ENCODE measurements around the gene ASTN1.

ASTN1 gene

DNA sequence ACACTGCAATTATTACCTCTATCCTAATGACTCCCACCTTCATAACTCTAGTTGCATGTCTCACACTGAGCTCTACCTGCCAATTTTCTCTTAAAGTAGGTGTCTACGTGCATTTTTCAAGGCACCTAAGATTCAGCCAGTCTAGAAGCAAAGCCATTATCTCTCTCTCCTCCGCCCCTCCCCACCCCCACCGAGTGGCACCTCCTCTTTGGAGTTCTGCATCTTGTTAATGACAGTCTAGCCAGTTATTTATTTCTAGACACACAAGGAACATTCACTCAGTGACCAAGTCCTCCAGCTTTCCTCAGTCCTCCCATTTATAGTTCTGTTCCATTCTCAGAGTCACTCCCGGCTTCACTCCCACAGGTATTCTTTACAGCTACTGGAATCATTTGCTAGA lies 47.6 kb downstream of the ASTN1 start:
- Histone ChIP-seq H2BK12ac (ENCODE audit: low read length in 2 of 2) (no peak overlapping the region), H2AFZ (ENCODE audit: low read depth, low read length) (no peak overlapping the region), H4K91ac (ENCODE audit: low read length) (no peak overlapping the region), H3K9me3 (ENCODE audit: control insufficient read depth, low read length) (no peaks in the 10 kb centered on the region), H3K36me3 (ENCODE audit: control insufficient read depth in 1 of 2, insufficient read depth in 2 of 2, low read depth in 1 of 2, low read length in 2 of 2) (no peaks in the 10 kb centered on the region), H2AK5ac (ENCODE audit: low read length, severe bottlenecking) (no peak overlapping the region), H2BK5ac (ENCODE audit: low read depth, low read length, poor library complexity, severe bottlenecking) (no peak overlapping the region), H4K8ac (ENCODE audit: low read length) (no peak overlapping the region), H3K27ac (ENCODE audit: low read length, poor library complexity, severe bottlenecking) (no peak overlapping the region), H3K9ac (ENCODE audit: low read length) (no peak overlapping the region), H3K4ac (ENCODE audit: low read depth in 1 of 2, low read length in 2 of 2) (no peak overlapping the region), H3K14ac (ENCODE audit: low read length in 2 of 2) (no peak overlapping the region), H3K18ac (ENCODE audit: low read depth in 1 of 2, low read length in 2 of 2) (no peak overlapping the region), H3K79me1 (replicated peaks; ENCODE audit: low read length, poor library complexity, severe bottlenecking) (no peaks in the 10 kb centered on the region), H2BK120ac (ENCODE audit: low read depth, low read length) (no peak overlapping the region), H3K23ac (ENCODE audit: low read length in 2 of 2) (no peak overlapping the region), H3K4me2 (ENCODE audit: low read length, poor library complexity, severe bottlenecking) (no peak overlapping the region), H3K4me1 (ENCODE audit: control insufficient read depth, insufficient read depth, low read depth, low read length) (no peaks in the 10 kb centered on the region), H3K27me3 (ENCODE audit: control insufficient read depth in 1 of 2, insufficient read depth in 1 of 2, low read length in 2 of 2) (peaks cover 15 to 37% of the 10 kb centered on the region in 2 experiments), H3K4me3 (ENCODE audit: insufficient read depth in 1 of 2, low read depth in 1 of 2, low read length in 2 of 2) (no peak overlapping the region), H2BK15ac (ENCODE audit: low read depth, poor library complexity, severe bottlenecking) (no peak overlapping the region)
- no peak for DNase-seq
- WGBS, result 81% methylated on average over 4 of the region's 4 CpGs

GRCh38 chr1:177106614-177107365 lies 57.7 kb downstream of the ASTN1 start:
- Histone ChIP-seq H4K91ac (ENCODE audit: low read length) (no peak overlapping the region), H3K4me2 (ENCODE audit: low read length, poor library complexity, severe bottlenecking) (no peak overlapping the region), H3K14ac (ENCODE audit: low read length in 2 of 2) (no peak overlapping the region), H3K4me3 (ENCODE audit: insufficient read depth in 1 of 2, low read depth in 1 of 2, low read length in 2 of 2) (no peak overlapping the region), H3K23ac (ENCODE audit: low read length in 2 of 2) (no peak overlapping the region), H2BK15ac (ENCODE audit: low read depth, poor library complexity, severe bottlenecking) (no peak overlapping the region), H3K18ac (ENCODE audit: low read depth in 1 of 2, low read length in 2 of 2) (no peak overlapping the region), H2AK5ac (ENCODE audit: low read length, severe bottlenecking) (no peak overlapping the region), H3K36me3 (ENCODE audit: control insufficient read depth in 1 of 2, insufficient read depth in 2 of 2, low read depth in 1 of 2, low read length in 2 of 2) (no peaks in the 10 kb centered on the region), H2BK12ac (ENCODE audit: low read length in 2 of 2) (no peak overlapping the region), H3K4ac (ENCODE audit: low read depth in 1 of 2, low read length in 2 of 2) (no peak overlapping the region), H3K27me3 (ENCODE audit: control insufficient read depth in 1 of 2, insufficient read depth in 1 of 2, low read length in 2 of 2) (peaks cover 9 to 10% of the 10 kb centered on the region in 2 experiments), H3K9ac (ENCODE audit: low read length) (no peak overlapping the region), H2BK120ac (ENCODE audit: low read depth, low read length) (no peak overlapping the region), H2AFZ (ENCODE audit: low read depth, low read length) (no peak overlapping the region), H3K27ac (ENCODE audit: low read length, poor library complexity, severe bottlenecking) (no peak overlapping the region), H2BK5ac (ENCODE audit: low read depth, low read length, poor library complexity, severe bottlenecking) (no peak overlapping the region), H3K4me1 (ENCODE audit: control insufficient read depth, insufficient read depth, low read depth, low read length) (no peaks in the 10 kb centered on the region), H4K8ac (ENCODE audit: low read length) (no peak overlapping the region), H3K9me3 (ENCODE audit: control insufficient read depth, low read length) (no peaks in the 10 kb centered on the region), H3K79me1 (replicated peaks; ENCODE audit: low read length, poor library complexity, severe bottlenecking) (no peaks in the 10 kb centered on the region)
- 81% methylated on average over 3 of the region's 4 CpGs for WGBS
- no peak for DNase-seq

- Histone ChIP-seq H2BK120ac (ENCODE audit: low read depth, low read length) (no peak overlapping the region), H4K8ac (ENCODE audit: low read length) (no peak overlapping the region), H2BK15ac (ENCODE audit: low read depth, poor library complexity, severe bottlenecking) (no peak overlapping the region), H3K79me1 (replicated peaks; ENCODE audit: low read length, poor library complexity, severe bottlenecking) (no peaks in the 10 kb centered on the region), H2AFZ (ENCODE audit: low read depth, low read length) (no peak overlapping the region), H3K4me2 (ENCODE audit: low read length, poor library complexity, severe bottlenecking) (no peak overlapping the region), H3K23ac (ENCODE audit: low read length in 2 of 2) (no peak overlapping the region), H3K14ac (ENCODE audit: low read length in 2 of 2) (no peak overlapping the region), H3K36me3 (ENCODE audit: control insufficient read depth in 1 of 2, insufficient read depth in 2 of 2, low read depth in 1 of 2, low read length in 2 of 2) (no peaks in the 10 kb centered on the region), H3K27me3 (ENCODE audit: control insufficient read depth in 1 of 2, insufficient read depth in 1 of 2, low read length in 2 of 2) (peaks cover 3 to 4% of the 10 kb centered on the region in 2 experiments), H3K4ac (ENCODE audit: low read depth in 1 of 2, low read length in 2 of 2) (no peak overlapping the region), H2AK5ac (ENCODE audit: low read length, severe bottlenecking) (no peak overlapping the region), H3K9me3 (ENCODE audit: control insufficient read depth, low read length) (no peaks in the 10 kb centered on the region), H4K91ac (ENCODE audit: low read length) (no peak overlapping the region), H3K4me1 (ENCODE audit: control insufficient read depth, insufficient read depth, low read depth, low read length) (no peaks in the 10 kb centered on the region), H2BK12ac (ENCODE audit: low read length in 2 of 2) (no peak overlapping the region), H3K4me3 (ENCODE audit: insufficient read depth in 1 of 2, low read depth in 1 of 2, low read length in 2 of 2) (no peak overlapping the region), H2BK5ac (ENCODE audit: low read depth, low read length, poor library complexity, severe bottlenecking) (no peak overlapping the region), H3K18ac (ENCODE audit: low read depth in 1 of 2, low read length in 2 of 2) (no peak overlapping the region), H3K27ac (ENCODE audit: low read length, poor library complexity, severe bottlenecking) (no peak overlapping the region), H3K9ac (ENCODE audit: low read length) (no peak overlapping the region)
- no peak for DNase-seq
- 79% methylated on average over 1 of the region's 1 CpG for WGBS
Observed at GRCh38 chr1:177106196-177106595, 58.3 kb downstream of the ASTN1 start.

GRCh38 chr1:177103005-177103852 lies 61.3 kb downstream of the ASTN1 start:
- no peak overlapping the region for H2BK120ac ChIP-seq (ENCODE audit: low read depth, low read length)
- H3K36me3 ChIP-seq (ENCODE audit: control insufficient read depth in 1 of 2, insufficient read depth in 2 of 2, low read depth in 1 of 2, low read length in 2 of 2), result no peaks in the 10 kb centered on the region
- no peak overlapping the region for H3K23ac ChIP-seq (ENCODE audit: low read length in 2 of 2)
- H2AFZ ChIP-seq (ENCODE audit: low read depth, low read length), result no peak overlapping the region
- H3K18ac ChIP-seq (ENCODE audit: low read depth in 1 of 2, low read length in 2 of 2), result no peak overlapping the region
- no peak overlapping the region for H2BK12ac ChIP-seq (ENCODE audit: low read length in 2 of 2)
- WGBS, result 73% methylated on average over 1 of the region's 2 CpGs
- DNase-seq, result no peak
- no peak overlapping the region for H3K27ac ChIP-seq (ENCODE audit: low read length, poor library complexity, severe bottlenecking)
- H3K27me3 ChIP-seq (ENCODE audit: control insufficient read depth in 1 of 2, insufficient read depth in 1 of 2, low read length in 2 of 2), result no peaks in the 10 kb centered on the region
- H3K14ac ChIP-seq (ENCODE audit: low read length in 2 of 2), result no peak overlapping the region
- no peak overlapping the region for H3K4me3 ChIP-seq (ENCODE audit: insufficient read depth in 1 of 2, low read depth in 1 of 2, low read length in 2 of 2)
- no peak overlapping the region for H3K4ac ChIP-seq (ENCODE audit: low read depth in 1 of 2, low read length in 2 of 2)
- H4K8ac ChIP-seq (ENCODE audit: low read length), result no peak overlapping the region
- H3K9me3 ChIP-seq (ENCODE audit: control insufficient read depth, low read length), result no peaks in the 10 kb centered on the region
- no peaks in the 10 kb centered on the region for H3K4me1 ChIP-seq (ENCODE audit: control insufficient read depth, insufficient read depth, low read depth, low read length)
- H3K79me1 ChIP-seq (replicated peaks; ENCODE audit: low read length, poor library complexity, severe bottlenecking), result no peaks in the 10 kb centered on the region
- no peak overlapping the region for H4K91ac ChIP-seq (ENCODE audit: low read length)
- no peak overlapping the region for H3K4me2 ChIP-seq (ENCODE audit: low read length, poor library complexity, severe bottlenecking)
- no peak overlapping the region for H2BK5ac ChIP-seq (ENCODE audit: low read depth, low read length, poor library complexity, severe bottlenecking)
- no peak overlapping the region for H3K9ac ChIP-seq (ENCODE audit: low read length)
- H2AK5ac ChIP-seq (ENCODE audit: low read length, severe bottlenecking), result no peak overlapping the region
- H2BK15ac ChIP-seq (ENCODE audit: low read depth, poor library complexity, severe bottlenecking), result no peak overlapping the region

Measured in mesenchymal stem cell (in vitro differentiated cells and primary cell).